ENCODE measurements around the gene NT5DC2.

The NT5DC2 gene

DNA sequence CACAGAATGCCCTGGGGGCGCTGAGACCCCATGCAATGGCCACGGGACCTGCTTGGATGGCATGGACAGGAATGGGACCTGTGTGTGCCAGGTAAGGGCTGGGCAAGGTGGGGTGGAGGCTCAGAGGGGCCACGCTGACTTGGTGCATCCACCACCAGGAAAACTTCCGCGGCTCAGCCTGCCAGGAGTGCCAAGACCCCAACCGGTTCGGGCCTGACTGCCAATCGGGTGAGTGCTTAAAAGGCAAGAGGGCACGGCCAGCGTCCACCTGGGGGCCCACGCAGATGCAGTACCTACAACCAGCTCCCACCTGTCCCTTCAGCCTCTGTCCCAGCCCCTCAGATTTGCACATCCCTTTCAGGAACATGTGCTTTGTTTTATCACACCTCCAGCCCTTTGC is 31.7 kb downstream of the NT5DC2 start:
- H2BK12ac ChIP-seq (ENCODE audit: low read length in 2 of 2), result no peak overlapping the region
- H3K4me3 ChIP-seq (ENCODE audit: insufficient read depth in 1 of 2, low read depth in 1 of 2, low read length in 2 of 2), result no peak overlapping the region
- H4K8ac ChIP-seq (ENCODE audit: low read length), result no peak overlapping the region
- H2AK5ac ChIP-seq (ENCODE audit: low read length, severe bottlenecking), result no peak overlapping the region
- H3K9me3 ChIP-seq (ENCODE audit: control insufficient read depth, low read length), result no peaks in the 10 kb centered on the region
- H3K27me3 ChIP-seq (ENCODE audit: control insufficient read depth in 1 of 2, insufficient read depth in 1 of 2, low read length in 2 of 2), result peaks cover 0 to 15% of the 10 kb centered on the region in 2 experiments
- H2AFZ ChIP-seq (ENCODE audit: low read depth, low read length), result no peak overlapping the region
- peaks cover 16% of the 10 kb centered on the region for H3K4me1 ChIP-seq (ENCODE audit: control insufficient read depth, insufficient read depth, low read depth, low read length)
- no peak overlapping the region for H3K4me2 ChIP-seq (ENCODE audit: low read length, poor library complexity, severe bottlenecking)
- H3K79me1 ChIP-seq (replicated peaks; ENCODE audit: low read length, poor library complexity, severe bottlenecking), result no peaks in the 10 kb centered on the region
- H3K9ac ChIP-seq (ENCODE audit: low read length), result no peak overlapping the region
- H3K4ac ChIP-seq (ENCODE audit: low read depth in 1 of 2, low read length in 2 of 2), result no peak overlapping the region
- no peak overlapping the region for H2BK15ac ChIP-seq (ENCODE audit: low read depth, poor library complexity, severe bottlenecking)
- WGBS, result 84% methylated on average over 11 of the region's 11 CpGs
- no peak overlapping the region for H3K18ac ChIP-seq (ENCODE audit: low read depth in 1 of 2, low read length in 2 of 2)
- H3K27ac ChIP-seq (ENCODE audit: low read length, poor library complexity, severe bottlenecking), result no peak overlapping the region
- no peak overlapping the region for H2BK120ac ChIP-seq (ENCODE audit: low read depth, low read length)
- H4K91ac ChIP-seq (ENCODE audit: low read length), result no peak overlapping the region
- no peak overlapping the region for H2BK5ac ChIP-seq (ENCODE audit: low read depth, low read length, poor library complexity, severe bottlenecking)
- H3K36me3 ChIP-seq (ENCODE audit: control insufficient read depth in 1 of 2, insufficient read depth in 2 of 2, low read depth in 1 of 2, low read length in 2 of 2), result no peaks in the 10 kb centered on the region
- no peak overlapping the region for H3K23ac ChIP-seq (ENCODE audit: low read length in 2 of 2)
- no peak overlapping the region for H3K14ac ChIP-seq (ENCODE audit: low read length in 2 of 2)
- DNase-seq, result no peak

GRCh38 chr3:52501046-52501445 is 32.6 kb downstream of the NT5DC2 start:
- H3K18ac ChIP-seq (ENCODE audit: low read depth in 1 of 2, low read length in 2 of 2), result no peak overlapping the region
- no peak overlapping the region for H2AFZ ChIP-seq (ENCODE audit: low read depth, low read length)
- H3K27me3 ChIP-seq (ENCODE audit: control insufficient read depth in 1 of 2, insufficient read depth in 1 of 2, low read length in 2 of 2), result peaks cover 0 to 15% of the 10 kb centered on the region in 2 experiments
- no peaks in the 10 kb centered on the region for H3K36me3 ChIP-seq (ENCODE audit: control insufficient read depth in 1 of 2, insufficient read depth in 2 of 2, low read depth in 1 of 2, low read length in 2 of 2)
- H3K4me1 ChIP-seq (ENCODE audit: control insufficient read depth, insufficient read depth, low read depth, low read length), result peaks cover 17% of the 10 kb centered on the region
- H2AK5ac ChIP-seq (ENCODE audit: low read length, severe bottlenecking), result no peak overlapping the region
- no peak overlapping the region for H2BK12ac ChIP-seq (ENCODE audit: low read length in 2 of 2)
- H3K9me3 ChIP-seq (ENCODE audit: control insufficient read depth, low read length), result no peaks in the 10 kb centered on the region
- WGBS, result 89% methylated on average over 11 of the region's 11 CpGs
- no peak overlapping the region for H3K4me3 ChIP-seq (ENCODE audit: insufficient read depth in 1 of 2, low read depth in 1 of 2, low read length in 2 of 2)
- no peak overlapping the region for H3K27ac ChIP-seq (ENCODE audit: low read length, poor library complexity, severe bottlenecking)
- H3K23ac ChIP-seq (ENCODE audit: low read length in 2 of 2), result no peak overlapping the region
- H2BK120ac ChIP-seq (ENCODE audit: low read depth, low read length), result no peak overlapping the region
- H3K4ac ChIP-seq (ENCODE audit: low read depth in 1 of 2, low read length in 2 of 2), result no peak overlapping the region
- no peak for DNase-seq
- no peak overlapping the region for H4K8ac ChIP-seq (ENCODE audit: low read length)
- H2BK5ac ChIP-seq (ENCODE audit: low read depth, low read length, poor library complexity, severe bottlenecking), result no peak overlapping the region
- H3K9ac ChIP-seq (ENCODE audit: low read length), result no peak overlapping the region
- H3K14ac ChIP-seq (ENCODE audit: low read length in 2 of 2), result no peak overlapping the region
- H4K91ac ChIP-seq (ENCODE audit: low read length), result no peak overlapping the region
- H2BK15ac ChIP-seq (ENCODE audit: low read depth, poor library complexity, severe bottlenecking), result no peak overlapping the region
- H3K79me1 ChIP-seq (replicated peaks; ENCODE audit: low read length, poor library complexity, severe bottlenecking), result no peaks in the 10 kb centered on the region
- no peak overlapping the region for H3K4me2 ChIP-seq (ENCODE audit: low read length, poor library complexity, severe bottlenecking)

DNA sequence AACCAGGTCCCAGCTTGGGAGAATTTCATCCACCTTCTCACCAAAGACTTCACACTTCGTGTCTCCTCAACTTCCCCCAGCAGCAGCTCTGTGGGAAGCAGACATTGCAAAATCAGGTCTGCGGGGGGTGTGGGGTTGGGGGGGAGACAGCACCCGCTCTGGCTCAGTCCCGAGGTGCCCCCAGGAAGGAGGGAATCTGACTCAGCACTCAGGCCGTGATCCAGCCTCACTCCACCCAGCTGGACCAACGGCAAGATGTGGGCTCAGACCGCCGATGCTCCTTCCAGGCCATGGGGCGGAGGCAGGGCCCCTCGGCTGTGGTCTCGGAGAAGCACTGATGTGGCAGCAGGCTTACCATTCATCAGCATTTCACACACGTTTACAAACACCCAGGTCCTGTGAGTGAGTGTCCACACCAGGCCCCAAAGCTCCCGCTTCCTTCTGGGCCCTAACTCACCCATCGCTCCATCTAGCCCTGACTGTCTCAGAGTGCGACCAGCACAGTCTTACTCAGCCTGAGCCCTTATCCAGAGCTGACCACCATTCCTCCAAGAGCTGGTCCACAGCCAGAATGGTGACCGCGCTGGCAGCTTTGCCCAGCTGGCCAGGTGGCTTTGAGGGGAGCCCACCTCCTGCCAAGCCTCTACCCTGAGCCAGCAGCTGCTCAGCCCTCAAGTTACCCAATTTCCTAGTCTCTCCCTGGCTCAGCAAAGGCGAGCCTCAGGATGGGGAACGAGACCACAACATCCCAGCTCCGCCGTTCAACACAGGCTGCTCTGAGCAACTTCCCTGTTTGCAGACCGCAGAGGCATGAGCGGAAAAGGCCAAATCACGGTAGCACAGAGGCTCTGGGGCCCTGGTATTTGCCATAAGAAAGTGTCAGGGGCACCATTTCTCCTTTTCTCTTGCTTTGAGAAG is 35.3 kb downstream of the NT5DC2 start:
- no peak overlapping the region for H2AK5ac ChIP-seq (ENCODE audit: low read length, severe bottlenecking)
- H2BK12ac ChIP-seq (ENCODE audit: low read length in 2 of 2), result peak overlapping the region in 1 of 2 experiments; percentile 17
- H3K27me3 ChIP-seq (ENCODE audit: control insufficient read depth in 1 of 2, insufficient read depth in 1 of 2, low read length in 2 of 2), result peaks cover 0 to 6% of the 10 kb centered on the region in 2 experiments
- H3K9ac ChIP-seq (ENCODE audit: low read length), result peak overlapping the region; percentile 48
- no peaks in the 10 kb centered on the region for H3K9me3 ChIP-seq (ENCODE audit: control insufficient read depth, low read length)
- no peak overlapping the region for H4K91ac ChIP-seq (ENCODE audit: low read length)
- H2BK15ac ChIP-seq (ENCODE audit: low read depth, poor library complexity, severe bottlenecking), result no peak overlapping the region
- no peak overlapping the region for H2AFZ ChIP-seq (ENCODE audit: low read depth, low read length)
- 84% methylated on average over 24 of the region's 24 CpGs for WGBS
- peaks cover under 1 to 13% of the 10 kb centered on the region in 2 experiments for H3K36me3 ChIP-seq (ENCODE audit: control insufficient read depth in 1 of 2, insufficient read depth in 2 of 2, low read depth in 1 of 2, low read length in 2 of 2)
- H3K18ac ChIP-seq (ENCODE audit: low read depth in 1 of 2, low read length in 2 of 2), result peak overlapping the region in 1 of 2 experiments; percentile 73
- H3K4me3 ChIP-seq (ENCODE audit: insufficient read depth in 1 of 2, low read depth in 1 of 2, low read length in 2 of 2), result peak overlapping the region in 1 of 2 experiments; percentile 23
- H3K4ac ChIP-seq (ENCODE audit: low read depth in 1 of 2, low read length in 2 of 2), result no peak overlapping the region
- H2BK5ac ChIP-seq (ENCODE audit: low read depth, low read length, poor library complexity, severe bottlenecking), result no peak overlapping the region
- no peak for DNase-seq
- H3K79me1 ChIP-seq (replicated peaks; ENCODE audit: low read length, poor library complexity, severe bottlenecking), result peaks cover 7% of the 10 kb centered on the region
- peak overlapping the region in 1 of 2 experiments; percentile 56 for H3K14ac ChIP-seq (ENCODE audit: low read length in 2 of 2)
- no peak overlapping the region for H2BK120ac ChIP-seq (ENCODE audit: low read depth, low read length)
- no peak overlapping the region for H3K27ac ChIP-seq (ENCODE audit: low read length, poor library complexity, severe bottlenecking)
- peaks cover 40% of the 10 kb centered on the region for H3K4me1 ChIP-seq (ENCODE audit: control insufficient read depth, insufficient read depth, low read depth, low read length)
- no peak overlapping the region for H3K4me2 ChIP-seq (ENCODE audit: low read length, poor library complexity, severe bottlenecking)
- H4K8ac ChIP-seq (ENCODE audit: low read length), result peak overlapping the region; percentile 57
- H3K23ac ChIP-seq (ENCODE audit: low read length in 2 of 2), result no peak overlapping the region

GRCh38 chr3:52495777-52496602 is 37.7 kb downstream of the NT5DC2 start:
- H4K8ac ChIP-seq (ENCODE audit: low read length), result peak overlapping the region; percentile 50
- H3K23ac ChIP-seq (ENCODE audit: low read length in 2 of 2), result no peak overlapping the region
- no peak overlapping the region for H2BK15ac ChIP-seq (ENCODE audit: low read depth, poor library complexity, severe bottlenecking)
- no peak overlapping the region for H3K27ac ChIP-seq (ENCODE audit: low read length, poor library complexity, severe bottlenecking)
- no peak overlapping the region for H3K4ac ChIP-seq (ENCODE audit: low read depth in 1 of 2, low read length in 2 of 2)
- no peak overlapping the region for H3K4me2 ChIP-seq (ENCODE audit: low read length, poor library complexity, severe bottlenecking)
- H4K91ac ChIP-seq (ENCODE audit: low read length), result no peak overlapping the region
- peak overlapping the region; percentile 52 to 63 for H3K18ac ChIP-seq (ENCODE audit: low read depth in 1 of 2, low read length in 2 of 2)
- H3K36me3 ChIP-seq (ENCODE audit: control insufficient read depth in 1 of 2, insufficient read depth in 2 of 2, low read depth in 1 of 2, low read length in 2 of 2), result peaks cover 24 to 37% of the 10 kb centered on the region in 2 experiments
- peaks cover 15% of the 10 kb centered on the region for H3K79me1 ChIP-seq (replicated peaks; ENCODE audit: low read length, poor library complexity, severe bottlenecking)
- H3K9ac ChIP-seq (ENCODE audit: low read length), result peak overlapping the region; percentile 49
- H2BK5ac ChIP-seq (ENCODE audit: low read depth, low read length, poor library complexity, severe bottlenecking), result no peak overlapping the region
- peak overlapping the region in 1 of 2 experiments; percentile 31 for H2BK12ac ChIP-seq (ENCODE audit: low read length in 2 of 2)
- no peaks in the 10 kb centered on the region for H3K27me3 ChIP-seq (ENCODE audit: control insufficient read depth in 1 of 2, insufficient read depth in 1 of 2, low read length in 2 of 2)
- no peaks in the 10 kb centered on the region for H3K9me3 ChIP-seq (ENCODE audit: control insufficient read depth, low read length)
- no peak overlapping the region for H2AFZ ChIP-seq (ENCODE audit: low read depth, low read length)
- no peak overlapping the region for H2BK120ac ChIP-seq (ENCODE audit: low read depth, low read length)
- no peak overlapping the region for H3K14ac ChIP-seq (ENCODE audit: low read length in 2 of 2)
- DNase-seq, result peak; percentile 69
- peaks cover 59% of the 10 kb centered on the region for H3K4me1 ChIP-seq (ENCODE audit: control insufficient read depth, insufficient read depth, low read depth, low read length)
- no peak overlapping the region for H2AK5ac ChIP-seq (ENCODE audit: low read length, severe bottlenecking)
- peak overlapping the region in 1 of 2 experiments; percentile 16 for H3K4me3 ChIP-seq (ENCODE audit: insufficient read depth in 1 of 2, low read depth in 1 of 2, low read length in 2 of 2)
- 66% methylated on average over 16 of the region's 16 CpGs for WGBS
